Measurements from ENCODE around the gene LIF.
"Not testable (repeated sequence)": the region's sequence is repeated elsewhere in the genome, so short reads cannot be mapped to it uniquely, and the experiment has no call there.

Gene LIF

DNA sequence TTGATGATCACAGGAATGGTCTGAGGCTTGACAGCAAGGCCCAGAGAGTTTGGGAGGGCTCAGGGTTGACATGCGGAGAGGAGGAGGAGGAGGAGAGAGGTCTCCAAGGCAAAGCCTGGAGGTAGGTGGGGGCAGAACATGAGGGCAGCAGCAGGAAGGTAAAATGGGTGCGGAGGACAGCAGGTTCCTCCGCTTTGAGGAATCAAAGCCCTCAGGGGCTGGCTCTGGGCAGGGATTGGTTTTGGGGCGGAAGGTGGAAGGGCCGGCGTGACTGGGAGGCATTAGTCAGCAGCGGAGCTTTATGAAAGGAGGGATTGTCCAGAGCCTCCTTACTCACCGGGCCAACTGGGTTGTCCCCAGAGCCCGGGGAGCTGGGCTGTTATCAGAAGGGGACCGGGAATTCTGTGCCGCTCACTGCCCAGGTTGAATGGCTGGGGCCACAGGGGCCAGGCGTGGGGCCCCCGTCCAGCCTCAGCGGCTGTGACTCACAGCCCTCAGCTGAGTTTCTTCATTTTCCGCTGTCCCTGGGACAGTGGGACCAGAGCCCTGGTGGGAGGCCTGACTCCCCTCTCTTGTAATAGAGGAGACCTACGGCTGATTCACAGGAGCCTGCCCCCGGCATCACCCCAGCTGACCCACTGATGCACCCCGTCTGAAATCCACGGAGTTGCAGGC is 36.2 kb downstream of the LIF start:
- DNase-seq (ENCODE audit: low spot score): no peak

DNA sequence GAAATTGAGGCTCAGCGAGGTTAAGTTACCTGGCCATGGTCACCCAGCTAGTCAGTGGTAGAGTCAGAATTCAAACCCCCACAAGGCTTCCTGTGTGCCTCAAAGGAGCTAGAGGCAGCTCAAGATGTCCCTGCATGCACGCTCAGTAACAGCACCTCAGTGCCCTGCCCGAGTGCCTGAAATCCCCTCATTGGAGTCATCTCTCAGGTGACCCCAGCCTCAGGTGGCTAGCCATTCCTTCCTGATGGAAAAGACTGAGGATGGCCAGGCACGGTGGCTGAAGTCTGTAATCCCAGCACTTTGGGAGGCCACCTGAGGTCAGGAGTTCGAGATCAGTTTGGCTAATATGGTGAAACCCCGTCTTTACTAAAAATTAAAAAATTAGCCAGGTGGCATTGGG is 36.9 kb downstream of the LIF start:
- DNase-seq (ENCODE audit: low spot score): no peak

DNA sequence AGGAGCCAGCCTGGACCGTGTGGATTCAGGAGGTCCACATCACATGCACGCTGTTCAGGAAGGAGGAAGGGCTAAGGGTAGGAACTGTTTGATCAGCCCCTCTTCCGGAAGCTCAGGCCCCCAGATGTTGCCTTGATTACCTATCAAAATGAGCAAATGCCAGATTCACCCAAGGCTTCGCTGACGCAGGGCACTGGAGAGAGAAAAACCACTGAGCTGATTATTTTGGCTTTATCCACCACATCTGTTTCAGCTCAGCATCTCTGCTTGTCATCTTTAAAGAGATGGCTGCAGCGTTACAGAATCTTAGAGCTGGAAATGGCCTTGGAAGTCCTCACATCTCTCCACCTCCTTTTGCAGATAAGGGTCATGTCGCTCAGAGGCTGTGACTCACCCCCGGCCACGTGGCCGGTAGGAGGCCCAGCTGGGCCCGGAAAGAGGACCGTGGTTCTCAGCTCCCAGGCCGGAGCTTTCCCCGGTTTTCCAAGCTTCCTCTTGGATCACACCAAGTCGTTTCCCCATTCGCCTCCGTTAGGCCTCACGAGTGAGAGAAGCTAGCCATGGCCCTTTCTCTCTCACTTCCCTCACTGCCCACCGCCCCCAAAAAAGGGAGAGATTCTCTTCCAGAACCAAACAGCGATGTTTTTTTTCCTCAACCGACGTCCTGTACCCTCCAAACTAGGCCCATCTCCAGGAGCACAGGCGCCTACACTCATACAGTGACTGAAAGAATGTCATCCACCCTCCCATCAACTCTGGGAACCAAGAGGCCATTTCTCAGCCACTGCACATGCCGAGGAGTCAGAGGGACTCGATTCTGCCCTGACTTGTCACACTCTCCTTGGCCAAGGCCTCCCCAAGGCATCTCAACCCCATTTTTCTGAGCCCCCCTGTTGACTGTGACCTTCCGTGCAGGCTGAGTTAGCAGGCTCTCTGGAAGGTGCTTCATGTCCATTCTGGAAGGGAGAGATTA is 37.6 kb downstream of the LIF start:
- DNase-seq (ENCODE audit: low spot score): peak; percentile 27

DNA sequence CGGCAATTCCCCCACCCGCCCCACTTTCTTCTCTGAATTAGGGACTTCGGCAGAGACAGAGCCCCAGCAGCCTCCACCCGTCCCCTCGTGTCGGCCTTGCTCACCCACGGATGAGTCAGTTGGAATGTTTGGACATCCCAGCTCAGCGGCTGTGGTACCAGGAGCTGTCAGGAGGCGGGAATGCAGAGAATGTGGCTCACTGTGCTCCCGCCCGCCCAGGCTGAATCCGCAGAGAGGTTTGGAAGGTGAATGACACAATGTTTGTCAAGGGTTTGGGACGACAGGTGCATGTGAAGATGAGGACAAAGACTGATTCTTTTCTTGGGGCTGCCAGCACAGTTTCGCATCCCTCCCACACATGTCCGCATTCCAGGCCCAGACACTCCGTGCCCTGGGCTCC is 39.6 kb downstream of the LIF start:
- DNase-seq (ENCODE audit: low spot score): no peak

DNA sequence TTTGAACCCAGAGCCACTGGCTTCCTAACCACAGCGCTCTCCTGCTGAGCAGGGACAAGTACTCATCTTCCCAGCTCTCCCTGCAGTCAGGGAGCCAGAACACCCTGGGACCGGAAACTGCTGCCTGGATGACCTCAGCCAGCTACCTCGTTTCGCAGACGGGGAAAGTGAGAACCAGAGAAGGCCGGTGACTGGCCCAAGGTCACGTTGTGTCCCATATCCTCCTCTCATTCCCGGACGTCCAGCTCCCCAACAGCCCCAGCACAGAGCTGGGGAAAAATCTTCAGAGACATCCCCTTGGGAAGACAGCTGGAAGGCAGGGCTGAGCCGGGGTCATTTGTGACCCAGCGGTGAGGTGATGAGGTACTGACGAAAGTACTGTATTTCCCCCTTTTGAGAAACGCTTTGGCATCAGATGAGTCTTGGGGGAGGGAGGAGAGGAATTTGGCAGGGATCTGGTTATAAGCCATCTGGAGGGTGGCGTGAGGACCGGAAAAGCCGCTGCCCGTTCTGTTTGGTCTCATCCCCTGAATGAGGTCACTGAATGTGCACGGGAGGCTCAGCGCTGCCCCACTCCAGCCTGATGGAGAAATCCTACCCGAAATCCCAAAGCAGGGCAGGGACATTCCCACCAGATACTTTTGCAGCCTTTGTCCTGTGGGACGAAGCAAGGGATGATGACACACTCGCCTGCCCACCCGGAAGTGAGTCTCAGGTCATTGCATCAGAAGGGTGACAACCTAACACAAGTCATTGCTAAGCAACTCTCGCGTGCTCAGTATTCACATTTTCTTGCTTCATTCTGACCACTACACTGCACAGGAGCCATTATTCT is 41.1 kb downstream of the LIF start:
- DNase-seq (ENCODE audit: low spot score): no peak

DNA sequence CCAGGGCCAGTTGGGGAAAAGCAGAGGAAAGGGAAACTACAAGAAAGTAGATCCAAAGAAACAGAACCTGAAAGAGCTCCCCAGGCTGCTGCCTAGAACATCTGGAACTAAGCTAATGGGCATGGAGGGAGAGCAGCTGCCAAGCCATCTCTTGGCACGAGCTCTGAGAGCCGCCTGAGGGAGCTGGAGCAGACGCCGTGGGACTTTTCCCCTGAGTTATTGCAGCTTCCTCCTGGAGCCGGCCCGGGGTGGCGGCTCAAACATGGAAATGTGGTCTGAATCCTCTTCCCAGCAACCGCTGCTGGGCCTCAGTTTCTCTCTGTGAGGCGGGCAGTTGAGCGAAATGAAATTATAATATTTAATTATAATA is 41.8 kb downstream of the LIF start:
- DNase-seq (ENCODE audit: low spot score): no peak

DNA sequence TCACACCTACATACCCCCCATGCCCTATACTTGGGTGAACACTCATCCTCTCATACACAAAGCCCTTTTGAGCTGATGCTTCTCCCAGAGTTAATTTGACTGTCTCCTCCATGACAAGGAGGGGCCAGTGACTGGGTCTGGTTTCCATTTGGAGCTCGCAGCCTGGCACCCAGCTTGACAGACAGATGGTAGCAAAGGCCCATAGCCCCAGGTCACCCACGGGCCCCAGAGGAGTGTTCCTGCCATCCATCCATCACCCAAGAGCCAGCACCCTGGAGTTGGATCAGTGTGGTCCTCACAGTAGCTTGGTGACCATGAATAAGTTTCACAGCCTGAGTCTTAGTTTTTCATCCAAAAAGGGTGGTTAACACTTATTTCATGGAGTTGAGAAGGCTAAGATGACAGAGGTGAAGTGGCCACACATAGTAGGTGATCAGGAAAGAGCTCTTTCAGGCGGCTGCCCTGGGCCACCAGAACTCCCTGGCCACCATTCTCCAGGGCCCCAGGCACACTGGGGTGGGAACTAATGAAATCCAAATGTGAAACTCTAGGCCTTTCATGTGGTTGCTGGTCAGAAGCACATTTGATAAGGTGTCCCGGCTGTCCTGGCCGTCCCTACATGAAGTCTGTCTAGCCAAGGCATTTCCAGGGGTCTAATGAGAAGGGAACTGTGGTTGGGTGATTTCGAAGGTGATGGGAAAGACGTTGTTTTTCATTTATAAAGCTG is 42.4 kb downstream of the LIF start:
- DNase-seq (ENCODE audit: low spot score): no peak

DNA sequence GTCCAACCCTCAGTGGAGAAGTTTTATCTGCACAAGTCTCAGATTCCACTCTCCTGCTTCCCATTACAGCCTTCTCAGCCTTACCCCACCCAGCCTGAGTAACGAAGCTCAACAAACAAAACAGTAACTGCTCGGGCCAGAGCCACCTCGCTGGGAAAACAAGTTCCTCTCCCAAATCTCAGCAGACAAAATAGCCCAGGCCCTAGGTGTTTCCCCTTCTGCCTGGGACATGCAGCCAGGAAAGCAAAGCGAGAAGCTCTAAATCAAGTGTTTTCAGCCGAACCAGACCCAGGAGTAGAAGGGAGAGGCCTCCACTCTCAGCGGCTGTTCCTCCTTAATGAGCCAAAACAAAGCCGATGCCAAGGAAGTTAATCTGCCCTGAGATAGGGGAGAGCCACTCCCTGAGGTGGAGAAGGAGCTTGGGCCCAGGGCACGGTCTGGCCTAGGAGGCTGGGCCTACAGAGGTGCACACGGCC is 44.0 kb downstream of the LIF start:
- DNase-seq (ENCODE audit: low spot score): no peak

DNA sequence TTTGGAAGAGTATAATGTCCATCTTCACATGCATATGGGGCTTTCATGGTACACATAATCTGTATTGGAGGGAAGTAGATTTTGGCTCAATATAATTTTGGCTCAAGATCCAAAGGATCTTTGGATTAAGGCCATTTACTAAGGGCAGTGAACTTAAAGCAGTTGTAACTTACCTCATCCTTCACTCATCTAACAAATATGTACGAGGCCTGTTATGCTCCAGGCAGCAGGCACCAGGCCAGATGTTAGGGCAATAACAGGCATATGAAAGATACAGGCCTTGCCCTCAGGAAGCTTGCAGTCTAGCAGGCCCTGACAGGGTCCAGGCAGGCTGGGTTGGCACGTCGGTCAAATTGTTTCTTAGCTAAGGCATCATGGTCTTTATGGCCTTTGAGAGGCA is 44.6 kb downstream of the LIF start:
- no peak for DNase-seq (ENCODE audit: low spot score)

DNA sequence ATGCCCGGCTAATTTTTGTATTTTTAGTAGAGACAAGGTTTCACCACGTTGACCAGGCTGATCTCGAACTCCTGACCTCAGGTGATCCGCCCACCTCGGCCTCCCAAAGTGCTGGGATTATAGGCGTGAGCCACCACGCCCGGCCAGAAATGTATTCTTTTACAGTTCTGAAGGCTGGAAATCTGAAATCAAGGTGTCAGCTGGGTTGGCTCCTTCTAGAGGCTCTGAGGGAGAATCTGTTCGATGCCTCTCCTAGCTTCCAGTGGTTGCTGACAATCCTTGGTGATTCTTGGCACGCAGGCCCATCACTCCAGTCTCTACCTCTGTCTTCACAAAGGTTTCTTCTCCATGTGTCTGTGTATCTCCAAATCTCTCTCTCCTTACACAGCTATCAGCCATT is 45.7 kb downstream of the LIF start:
- not testable (repeated sequence) for DNase-seq (ENCODE audit: low spot score)

DNA sequence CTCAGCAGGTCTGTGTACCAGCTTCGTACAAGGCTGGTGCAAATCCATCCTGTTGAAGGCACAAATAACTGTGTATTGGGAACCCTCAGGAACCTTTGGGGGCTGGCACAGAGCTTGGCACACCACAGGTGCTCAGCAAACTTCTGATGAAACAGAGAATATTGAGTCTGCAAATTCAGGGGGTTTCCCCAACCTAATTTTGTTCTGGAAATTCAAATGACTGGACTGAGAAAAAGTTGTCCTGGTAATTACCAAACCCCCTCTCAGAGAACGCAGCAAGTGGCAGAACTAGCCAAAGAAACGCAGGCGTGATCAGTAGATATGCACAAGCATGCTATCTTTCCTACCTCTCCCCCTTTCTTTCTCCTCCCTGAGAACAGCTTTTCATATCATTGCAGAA is 47.6 kb downstream of the LIF start:
- no peak for DNase-seq (ENCODE audit: low spot score)

DNA sequence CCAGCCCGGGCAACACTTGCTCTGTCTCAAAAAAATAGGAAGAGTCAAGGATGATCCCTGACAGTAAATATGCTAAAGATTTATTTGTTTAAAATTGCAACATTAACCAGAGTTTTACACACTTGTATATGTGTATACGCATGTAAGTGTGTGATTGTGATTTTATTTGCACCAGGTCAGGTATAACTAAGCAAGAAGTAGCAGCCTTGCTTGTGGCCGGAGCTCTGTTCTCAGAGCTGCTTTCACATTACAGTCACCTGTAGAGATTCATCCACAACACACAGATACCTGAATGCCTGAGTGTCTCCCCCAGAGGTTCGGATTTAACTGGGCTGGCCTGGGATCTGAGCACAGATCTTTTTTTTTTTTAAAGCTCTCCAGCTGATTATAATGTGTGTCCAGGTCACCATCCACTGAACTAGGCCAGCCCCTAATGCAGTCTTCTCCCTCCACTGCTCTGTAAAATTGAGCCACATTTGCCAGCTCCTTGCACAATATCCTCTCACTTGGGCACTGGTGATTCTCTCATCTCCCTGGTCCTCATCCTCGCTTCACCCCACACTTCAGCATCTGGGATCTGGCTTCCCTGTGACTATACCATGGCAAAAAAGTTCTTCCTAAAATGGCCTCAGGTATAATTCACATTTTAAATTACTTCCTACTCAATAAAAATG is 48.3 kb downstream of the LIF start:
- no peak for DNase-seq (ENCODE audit: low spot score)

DNA sequence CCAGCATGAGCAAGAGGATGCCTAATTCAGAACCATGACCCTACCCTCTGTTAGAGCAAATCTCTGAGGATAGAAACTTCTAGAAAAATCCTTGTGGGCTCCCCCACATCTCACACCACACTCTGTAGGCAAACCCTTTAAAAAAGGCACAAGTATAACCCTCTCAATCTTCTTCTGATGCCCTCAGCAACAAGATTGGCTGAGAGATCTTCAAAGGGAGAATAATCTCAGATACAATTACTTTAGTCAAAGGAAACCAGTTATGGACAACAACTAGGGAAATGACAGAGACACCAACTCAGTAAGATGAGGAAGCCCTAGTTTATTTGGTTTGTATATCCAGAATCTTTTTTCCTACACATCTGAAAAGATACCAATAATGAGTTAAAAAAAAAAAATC is 49.2 kb downstream of the LIF start:
- DNase-seq (ENCODE audit: low spot score): no peak

DNA sequence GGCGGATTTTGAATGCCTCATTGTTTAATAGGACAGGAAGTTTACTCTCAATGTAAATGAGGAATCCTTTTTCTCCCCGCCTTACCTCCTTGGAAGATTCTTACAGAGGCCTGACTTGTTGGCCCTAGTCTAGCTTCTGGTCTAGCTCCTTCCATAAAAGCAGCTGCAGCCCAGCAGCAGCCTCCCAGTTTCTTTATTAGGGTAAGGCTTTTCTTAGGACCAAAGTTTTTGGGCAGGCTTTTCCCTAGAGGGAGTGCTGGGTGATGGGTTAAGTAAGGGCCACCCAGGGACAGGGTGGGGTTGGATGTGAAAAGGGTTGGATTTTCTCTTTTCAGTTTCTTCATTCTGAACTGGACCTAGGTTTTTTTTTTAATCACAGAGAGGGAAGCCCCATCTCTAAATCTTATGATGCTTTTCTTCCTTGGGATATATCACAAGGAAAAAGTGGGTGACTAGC is 49.7 kb downstream of the LIF start:
- DNase-seq (ENCODE audit: low spot score): no peak

DNA sequence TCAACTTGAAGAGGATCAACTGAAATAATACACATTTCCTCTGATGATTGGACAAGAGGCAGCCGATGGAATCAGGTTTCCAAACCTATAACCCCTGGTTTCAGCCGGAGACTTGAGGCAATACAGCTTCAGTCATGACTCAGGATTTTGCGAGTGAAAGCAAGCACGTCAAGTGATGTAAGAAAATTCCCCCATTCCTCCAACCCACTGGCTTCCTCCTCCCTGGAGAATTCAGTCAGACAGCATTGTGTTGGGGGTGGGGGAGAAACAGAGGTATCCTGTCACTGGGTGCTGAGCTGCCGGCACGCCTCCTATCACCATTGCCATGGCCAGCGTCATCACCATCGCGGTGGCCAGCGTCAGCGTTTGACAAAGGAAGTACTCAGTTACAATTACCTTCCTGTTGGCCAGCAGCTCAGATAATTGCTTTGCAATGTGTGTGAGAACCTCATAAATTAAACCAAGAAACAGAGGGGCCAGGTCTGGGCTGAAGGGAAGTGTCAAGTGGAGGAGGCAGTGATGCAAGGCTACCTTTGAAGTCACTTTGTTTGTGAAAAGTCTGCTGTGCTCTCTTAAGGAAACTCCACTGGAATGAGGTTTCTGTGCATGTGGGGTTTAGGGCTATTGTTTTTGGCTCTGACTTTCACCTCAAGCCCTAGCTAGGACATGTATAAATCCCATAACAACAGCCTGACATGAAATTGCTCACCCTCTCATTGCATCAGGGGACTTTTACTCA is 50.2 kb downstream of the LIF start:
- no peak for DNase-seq (ENCODE audit: low spot score)

DNA sequence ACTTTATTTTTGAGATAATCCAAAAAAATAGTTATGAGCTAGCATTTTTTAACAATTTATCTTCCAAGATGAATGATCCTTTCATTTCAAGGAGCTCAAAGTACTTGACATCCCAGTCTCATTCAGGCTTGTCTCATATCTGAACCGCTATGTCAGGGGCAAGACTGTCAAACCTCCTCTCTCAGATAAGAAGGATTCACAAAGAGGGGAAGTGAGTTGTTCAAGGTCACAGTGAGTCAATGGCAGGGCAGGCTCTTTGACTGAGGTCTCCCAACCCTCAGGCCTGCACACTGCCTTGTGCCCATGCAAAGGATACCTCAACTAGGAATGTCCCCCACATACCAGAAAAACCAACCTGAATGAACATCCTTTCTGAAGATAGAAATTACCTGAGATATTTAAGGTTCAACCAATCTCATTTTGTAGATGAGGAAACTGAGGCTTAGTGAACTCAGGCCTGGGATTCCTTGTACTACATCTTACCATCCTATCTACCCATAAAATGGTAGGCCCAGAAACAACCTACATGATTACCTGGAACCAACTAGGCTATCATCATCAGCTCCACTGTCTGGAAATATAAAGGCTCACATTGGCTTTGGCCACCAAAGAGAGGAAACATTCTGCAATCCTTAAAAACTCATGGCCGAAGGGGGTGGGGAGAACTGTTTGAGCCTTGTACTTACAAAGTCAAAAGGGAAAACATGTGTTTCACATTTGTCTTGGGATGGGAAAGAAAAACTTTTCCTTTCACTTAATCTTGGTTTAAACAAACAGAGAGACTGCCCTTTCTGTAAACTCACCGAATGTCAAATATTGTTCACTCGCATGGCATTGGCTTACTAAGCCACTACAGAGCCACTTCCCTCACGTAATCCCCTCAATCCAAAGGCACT is 51.1 kb downstream of the LIF start:
- DNase-seq (ENCODE audit: low spot score): no peak

DNA sequence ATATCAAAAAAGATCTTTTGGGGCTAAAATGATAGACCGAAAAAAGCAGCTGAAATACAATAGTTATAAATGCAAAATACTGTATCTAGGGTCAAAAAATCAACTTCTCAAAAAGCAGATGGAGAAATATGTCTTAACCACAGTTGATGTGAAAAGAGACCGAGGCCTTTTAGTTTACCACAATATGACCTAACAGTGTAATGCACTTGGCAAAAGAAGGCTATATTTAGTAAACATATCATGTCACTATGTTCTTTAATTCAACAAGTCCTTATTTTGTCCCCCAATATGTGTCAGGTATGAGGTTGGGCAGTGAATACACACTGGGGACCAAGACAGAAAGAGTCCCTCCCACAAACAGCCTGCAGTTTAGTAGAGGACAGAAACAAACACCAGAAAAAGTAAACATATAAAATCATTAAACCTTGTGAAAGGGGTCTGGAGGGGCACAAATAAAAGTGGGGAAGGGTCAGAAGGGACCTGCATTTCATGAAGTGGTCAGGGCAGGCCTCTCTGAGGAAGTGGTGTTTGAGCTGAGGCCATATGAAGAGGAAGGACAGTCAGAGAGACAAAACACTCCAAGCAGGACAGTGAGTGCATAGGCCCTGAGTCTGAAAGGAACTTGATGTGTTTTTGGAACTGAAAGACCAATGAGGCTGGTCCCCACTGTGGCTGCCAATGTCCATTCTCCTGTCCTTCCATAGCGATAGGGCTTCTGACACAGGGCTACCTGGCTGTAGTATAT is 53.4 kb downstream of the LIF start:
- DNase-seq (ENCODE audit: low spot score): no peak

DNA sequence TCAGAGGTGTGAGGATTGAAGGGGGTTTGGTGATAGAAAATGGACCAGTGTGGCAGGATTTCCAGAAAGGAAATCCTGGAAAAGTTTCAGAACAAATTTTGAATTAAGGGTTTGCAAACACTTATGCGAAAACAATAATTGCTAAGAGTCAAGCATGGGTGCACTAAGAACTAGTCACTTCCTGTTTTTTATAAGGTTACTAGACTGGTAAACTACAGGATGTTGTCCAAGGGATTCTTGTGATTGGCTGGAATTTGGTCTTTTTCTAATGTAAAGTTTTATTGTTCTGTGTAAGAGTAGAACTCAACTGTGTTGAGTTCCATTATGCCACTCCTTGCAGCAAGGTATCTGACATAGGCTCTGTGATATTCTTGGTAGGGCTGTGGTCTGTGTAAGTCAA is 54.1 kb downstream of the LIF start:
- no peak for DNase-seq (ENCODE audit: low spot score)
